SK-N-SH treated with all-trans-retinoic acid at 6 μM for 48 hours (cell line): Measurements from ENCODE around the gene EHD1.

Experiments
- CSRNP3 ChIP-seq: fragments of 250-450 bp; sonication (Bioruptor Pico); IDR thresholded peaks from 2 replicates; pipeline ENCODE4 v1.5.1; 2021; ENCODE audit warnings: mild to moderate bottlenecking, moderate library complexity
- PATZ1 ChIP-seq: fragments of 250-450 bp; sonication (Bioruptor Pico); IDR thresholded peaks from 2 replicates; pipeline ENCODE4 v1.8.0; 2020; ENCODE audit warnings: mild to moderate bottlenecking, moderate library complexity, borderline replicate concordance
- RARB ChIP-seq: fragments of 250-450 bp; sonication (Bioruptor Pico); IDR thresholded peaks from 2 replicates; pipeline ENCODE4 v1.8.0; 2021; ENCODE audit warnings: mild to moderate bottlenecking, moderate library complexity
- ZC3H10 ChIP-seq: fragments of 250-450 bp; sonication (Bioruptor Pico); IDR thresholded peaks from 2 replicates; pipeline ENCODE4 v1.5.1; 2021; ENCODE audit warnings: mild to moderate bottlenecking, moderate library complexity
- ZFP30 ChIP-seq: fragments of 450-650 bp; formaldehyde crosslinking; IDR thresholded peaks from 2 replicates; pipeline ENCODE4 v1.5.0; 2022; ENCODE audit warnings: mild to moderate bottlenecking, moderate library complexity

GRCh38 chr11:64870893-64871466 lies 7.4 kb downstream of the EHD1 start:
- TF ChIP-seq PATZ1 (no peak), CSRNP3 (CRISPR knock-in tag) (no peak), ZC3H10 (CRISPR knock-in tag) (no peak), RARB (CRISPR knock-in tag) (no peak), ZFP30 (CRISPR knock-in tag) (no peak)
